ENCODE data around the gene EEF2.
A peak's percentile ranks its signal among the peaks of the same experiment; 100 is the strongest.
"Not testable (repeated sequence)": the region's sequence is repeated elsewhere in the genome, so short reads cannot be mapped to it uniquely, and the experiment has no call there.

EEF2 gene

GRCh38 chr19:3968556-3969434, 16.5 kb downstream of the EEF2 start:
- FAIRE-seq, result peak; percentile 92

GRCh38 chr19:3967983-3968382, 17.3 kb downstream of the EEF2 start:
- FAIRE-seq, result not testable (repeated sequence)

GRCh38 chr19:3966051-3967017, 18.9 kb downstream of the EEF2 start:
- FAIRE-seq, result no peak

GRCh38 chr19:3964256-3965194, 20.7 kb downstream of the EEF2 start:
- no peak for FAIRE-seq

GRCh38 chr19:3963458-3964255, 21.6 kb downstream of the EEF2 start:
- FAIRE-seq, result no peak

DNA sequence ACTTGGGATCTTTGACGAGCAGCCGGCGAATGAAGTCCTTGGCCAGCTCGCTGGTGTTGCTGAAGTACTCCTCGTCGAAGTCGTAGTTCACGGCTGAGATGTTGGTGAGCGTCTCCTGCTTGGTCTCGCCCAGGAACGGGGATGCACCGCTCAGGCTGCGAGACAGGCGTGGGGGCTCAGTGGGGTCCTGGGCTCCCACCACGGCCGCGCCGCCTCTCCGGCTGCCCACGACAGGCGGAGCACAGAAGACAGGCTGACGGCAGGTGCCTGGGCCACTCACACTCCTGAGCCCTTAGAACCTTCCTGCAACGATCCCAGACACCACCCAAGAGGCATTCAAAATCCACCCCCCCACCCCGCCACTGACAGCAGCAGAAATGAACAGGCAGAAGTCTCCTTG, 24.3 kb downstream of the EEF2 start:
- FAIRE-seq, result no peak

GRCh38 chr19:3959766-3960131, 25.5 kb downstream of the EEF2 start:
- FAIRE-seq, result no peak

- no peak for FAIRE-seq
Measured at GRCh38 chr19:3958836-3959765, 26.2 kb downstream of the EEF2 start.

DNA sequence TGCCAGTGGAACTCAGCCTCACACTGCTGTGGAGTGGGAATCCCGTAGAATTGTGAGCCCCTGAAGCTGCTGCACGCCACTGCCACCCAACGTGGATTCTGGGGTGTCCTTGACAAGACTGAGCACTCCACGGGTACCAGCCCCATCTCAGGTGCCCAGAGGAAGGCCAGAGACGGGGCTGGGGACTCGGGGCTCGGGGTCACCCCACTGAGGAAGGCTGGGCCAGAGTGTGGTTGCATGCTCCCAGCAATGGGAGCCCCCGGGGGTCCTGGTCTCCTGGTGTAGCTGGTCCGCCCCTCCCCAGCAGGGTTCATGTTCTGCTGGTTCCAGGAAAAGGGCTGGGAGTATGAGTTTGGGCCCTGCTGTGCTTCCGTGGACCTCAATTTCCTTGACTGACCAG, 29.6 kb downstream of the EEF2 start:
- no peak for FAIRE-seq

DNA sequence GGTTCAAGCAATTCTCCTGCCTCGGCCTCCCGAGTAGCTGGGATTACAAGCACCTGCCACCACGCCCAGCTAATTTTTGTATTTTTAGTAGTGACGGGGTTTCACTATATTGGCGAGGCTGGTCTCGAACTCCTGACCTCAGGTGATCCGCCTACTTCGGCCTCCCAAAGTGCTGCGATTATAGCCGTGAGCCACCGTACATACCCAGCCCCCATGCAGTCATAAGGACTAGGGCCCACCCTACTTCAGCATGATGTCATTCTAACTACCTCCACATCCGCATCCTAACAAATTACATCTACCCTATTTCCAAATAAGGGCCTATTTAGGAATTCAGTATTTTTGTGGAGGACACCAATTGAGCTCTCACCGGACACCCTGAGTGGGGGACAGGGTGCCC, 30.0 kb downstream of the EEF2 start:
- not testable (repeated sequence) for FAIRE-seq

DNA sequence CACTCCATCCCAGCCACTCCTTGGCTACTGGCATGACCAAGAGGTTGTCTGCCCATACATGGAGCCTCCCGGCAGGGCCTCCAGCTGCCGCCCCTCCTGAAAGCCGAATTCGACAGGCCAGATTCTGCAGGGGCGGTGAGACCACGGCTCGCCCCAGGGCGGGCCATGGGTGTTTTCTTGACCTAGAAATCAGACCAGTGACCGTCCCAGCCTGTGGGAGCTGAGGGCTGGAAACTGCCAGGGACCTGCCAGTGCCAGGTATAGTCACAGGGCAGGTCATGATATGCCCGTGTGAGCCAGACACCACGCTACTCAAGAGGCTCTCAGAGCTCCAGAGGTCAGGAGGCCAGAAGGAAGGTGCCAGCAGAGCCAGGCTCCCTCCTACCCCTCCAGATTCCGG, 31.2 kb downstream of the EEF2 start:
- no peak for FAIRE-seq

DNA sequence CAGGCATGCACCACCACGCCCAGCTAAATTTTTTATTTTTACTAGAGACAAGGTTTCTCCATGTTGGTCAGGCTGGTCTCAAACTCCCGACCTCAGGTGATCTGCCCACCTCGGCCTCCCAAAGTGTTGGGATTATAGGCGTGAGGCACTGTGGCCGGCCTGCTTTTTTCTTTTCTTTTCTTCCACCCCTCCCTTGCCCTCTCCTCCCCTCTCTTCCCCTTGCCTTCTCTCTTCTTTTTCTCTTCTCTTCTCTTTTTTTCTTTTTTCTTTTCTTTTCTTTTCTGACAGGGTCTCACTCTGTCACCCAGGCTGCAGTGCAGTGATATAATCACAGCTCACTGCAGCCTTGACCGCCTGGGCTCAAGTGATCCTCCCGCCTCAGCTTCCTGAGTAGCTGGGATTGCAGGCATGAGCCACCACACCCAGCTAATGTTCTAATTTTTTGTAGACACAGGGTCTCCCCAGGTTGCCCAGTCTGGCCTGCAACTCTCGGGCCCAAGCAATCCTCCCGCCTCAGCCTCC, 32.4 kb downstream of the EEF2 start:
- not testable (repeated sequence) for FAIRE-seq

GRCh38 chr19:3950871-3951861, 34.1 kb downstream of the EEF2 start:
- no peak for FAIRE-seq

- no peak for FAIRE-seq
Measured at GRCh38 chr19:3949997-3950859, 35.0 kb downstream of the EEF2 start.

GRCh38 chr19:3949294-3949693, 36.0 kb downstream of the EEF2 start:
- no peak for FAIRE-seq

GRCh38 chr19:3947316-3947933, 37.8 kb downstream of the EEF2 start:
- not testable (repeated sequence) for FAIRE-seq

GRCh38 chr19:3945838-3946237, 39.4 kb downstream of the EEF2 start:
- no peak for FAIRE-seq

Data from endometrium (tissue), 2 donors.